HG03039 (cell line): ENCODE measurements around the gene TYRO3.
"Not testable (repeated sequence)": the region's sequence is repeated elsewhere in the genome, so short reads cannot be mapped to it uniquely, and the experiment has no call there.

Experiments
- ATAC-seq: cut with Tn5 transposase; IDR thresholded peaks from one replicate; pipeline ENCODE4 v1.9.1; 2021; ENCODE audit warnings: mild to moderate bottlenecking, moderate library complexity; ENCODE audit not compliant: unreplicated experiment

Gene TYRO3

GRCh38 chr15:41571948-41572347 is 12.9 kb downstream of the TYRO3 start:
- ATAC-seq, result no peak

DNA sequence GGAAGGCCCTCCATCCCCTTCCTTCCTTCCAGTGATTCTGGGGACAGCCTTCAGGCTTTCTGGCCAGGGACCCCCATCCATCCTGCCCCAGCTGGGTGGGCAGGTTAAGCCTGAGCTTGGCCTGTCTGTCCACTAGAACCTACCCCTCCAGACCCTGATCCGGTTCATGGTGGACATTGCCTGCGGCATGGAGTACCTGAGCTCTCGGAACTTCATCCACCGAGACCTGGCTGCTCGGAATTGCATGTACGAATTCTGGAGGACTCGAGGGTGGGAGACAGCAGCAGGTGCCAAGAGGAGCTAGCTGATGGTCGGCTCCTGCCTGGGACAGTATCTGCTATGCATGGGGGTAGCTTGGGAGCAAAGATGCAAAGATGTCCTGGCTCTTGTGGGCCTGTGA is 13.9 kb downstream of the TYRO3 start:
- ATAC-seq, result no peak

DNA sequence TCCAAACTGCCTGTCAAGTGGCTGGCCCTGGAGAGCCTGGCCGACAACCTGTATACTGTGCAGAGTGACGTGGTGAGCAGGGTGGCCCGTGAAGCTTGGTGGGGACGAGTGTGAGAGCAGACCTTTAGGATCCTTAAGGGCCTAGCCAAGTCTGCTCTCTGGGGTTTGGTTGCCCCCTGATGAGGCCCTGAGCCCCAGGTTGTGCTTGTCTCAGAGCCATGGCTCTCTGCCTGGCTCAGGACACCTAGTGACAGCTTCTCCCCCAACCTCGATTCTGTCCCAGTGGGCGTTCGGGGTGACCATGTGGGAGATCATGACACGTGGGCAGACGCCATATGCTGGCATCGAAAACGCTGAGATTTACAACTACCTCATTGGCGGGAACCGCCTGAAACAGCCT is 14.4 kb downstream of the TYRO3 start:
- no peak for ATAC-seq

DNA sequence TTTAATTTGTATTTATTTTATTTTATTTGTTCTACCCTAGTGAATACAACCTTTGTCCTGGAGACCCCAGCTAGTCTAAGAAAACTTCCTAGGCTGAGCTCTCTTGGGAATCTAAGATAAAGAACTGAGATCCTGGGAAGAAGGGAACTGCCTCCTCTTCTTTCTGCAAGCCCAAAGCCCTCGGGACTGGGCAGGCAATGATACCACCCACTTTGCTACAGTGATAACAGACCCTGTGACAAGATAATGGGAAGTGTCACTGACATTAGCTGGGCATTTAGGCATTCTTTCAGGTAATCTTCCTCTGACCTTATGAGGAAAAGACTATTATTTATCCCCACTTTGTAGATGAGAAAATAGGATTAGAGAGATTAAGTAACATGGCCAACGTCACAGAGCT is 15.1 kb downstream of the TYRO3 start:
- ATAC-seq, result no peak

DNA sequence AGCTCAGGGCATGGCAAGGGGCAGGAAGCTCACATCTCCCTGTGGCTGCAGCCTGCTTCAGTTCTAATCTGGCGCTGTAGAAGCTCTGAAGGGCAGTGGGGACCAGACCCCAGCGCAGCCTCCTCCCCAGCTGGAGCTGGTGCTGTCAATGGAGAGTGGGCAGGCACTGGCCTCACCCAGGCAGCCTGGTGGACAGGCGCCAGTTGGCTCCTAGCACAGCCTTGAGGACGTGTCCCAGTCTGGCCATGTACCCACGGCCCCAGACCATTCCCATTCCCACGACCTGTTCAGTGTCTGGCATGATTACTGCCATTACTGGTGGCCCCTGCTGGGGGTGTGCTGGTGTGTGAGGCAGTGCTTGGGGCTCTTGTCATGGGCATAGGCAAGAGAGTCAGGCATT is 16.3 kb downstream of the TYRO3 start:
- ATAC-seq, result no peak

DNA sequence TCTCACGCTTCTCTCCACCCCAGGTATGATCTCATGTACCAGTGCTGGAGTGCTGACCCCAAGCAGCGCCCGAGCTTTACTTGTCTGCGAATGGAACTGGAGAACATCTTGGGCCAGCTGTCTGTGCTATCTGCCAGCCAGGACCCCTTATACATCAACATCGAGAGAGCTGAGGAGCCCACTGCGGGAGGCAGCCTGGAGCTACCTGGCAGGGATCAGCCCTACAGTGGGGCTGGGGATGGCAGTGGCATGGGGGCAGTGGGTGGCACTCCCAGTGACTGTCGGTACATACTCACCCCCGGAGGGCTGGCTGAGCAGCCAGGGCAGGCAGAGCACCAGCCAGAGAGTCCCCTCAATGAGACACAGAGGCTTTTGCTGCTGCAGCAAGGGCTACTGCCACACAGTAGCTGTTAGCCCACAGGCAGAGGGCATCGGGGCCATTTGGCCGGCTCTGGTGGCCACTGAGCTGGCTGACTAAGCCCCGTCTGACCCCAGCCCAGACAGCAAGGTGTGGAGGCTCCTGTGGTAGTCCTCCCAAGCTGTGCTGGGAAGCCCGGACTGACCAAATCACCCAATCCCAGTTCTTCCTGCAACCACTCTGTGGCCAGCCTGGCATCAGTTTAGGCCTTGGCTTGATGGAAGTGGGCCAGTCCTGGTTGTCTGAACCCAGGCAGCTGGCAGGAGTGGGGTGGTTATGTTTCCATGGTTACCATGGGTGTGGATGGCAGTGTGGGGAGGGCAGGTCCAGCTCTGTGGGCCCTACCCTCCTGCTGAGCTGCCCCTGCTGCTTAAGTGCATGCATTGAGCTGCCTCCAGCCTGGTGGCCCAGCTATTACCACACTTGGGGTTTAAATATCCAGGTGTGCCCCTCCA is 19.1 kb downstream of the TYRO3 start:
- no peak for ATAC-seq

DNA sequence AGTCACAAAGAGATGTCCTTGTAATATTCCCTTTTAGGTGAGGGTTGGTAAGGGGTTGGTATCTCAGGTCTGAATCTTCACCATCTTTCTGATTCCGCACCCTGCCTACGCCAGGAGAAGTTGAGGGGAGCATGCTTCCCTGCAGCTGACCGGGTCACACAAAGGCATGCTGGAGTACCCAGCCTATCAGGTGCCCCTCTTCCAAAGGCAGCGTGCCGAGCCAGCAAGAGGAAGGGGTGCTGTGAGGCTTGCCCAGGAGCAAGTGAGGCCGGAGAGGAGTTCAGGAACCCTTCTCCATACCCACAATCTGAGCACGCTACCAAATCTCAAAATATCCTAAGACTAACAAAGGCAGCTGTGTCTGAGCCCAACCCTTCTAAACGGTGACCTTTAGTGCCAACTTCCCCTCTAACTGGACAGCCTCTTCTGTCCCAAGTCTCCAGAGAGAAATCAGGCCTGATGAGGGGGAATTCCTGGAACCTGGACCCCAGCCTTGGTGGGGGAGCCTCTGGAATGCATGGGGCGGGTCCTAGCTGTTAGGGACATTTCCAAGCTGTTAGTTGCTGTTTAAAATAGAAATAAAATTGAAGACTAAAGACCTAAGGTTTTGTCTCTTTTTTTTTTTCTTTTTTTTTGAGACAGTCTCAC is 19.8 kb downstream of the TYRO3 start:
- ATAC-seq, result no peak

DNA sequence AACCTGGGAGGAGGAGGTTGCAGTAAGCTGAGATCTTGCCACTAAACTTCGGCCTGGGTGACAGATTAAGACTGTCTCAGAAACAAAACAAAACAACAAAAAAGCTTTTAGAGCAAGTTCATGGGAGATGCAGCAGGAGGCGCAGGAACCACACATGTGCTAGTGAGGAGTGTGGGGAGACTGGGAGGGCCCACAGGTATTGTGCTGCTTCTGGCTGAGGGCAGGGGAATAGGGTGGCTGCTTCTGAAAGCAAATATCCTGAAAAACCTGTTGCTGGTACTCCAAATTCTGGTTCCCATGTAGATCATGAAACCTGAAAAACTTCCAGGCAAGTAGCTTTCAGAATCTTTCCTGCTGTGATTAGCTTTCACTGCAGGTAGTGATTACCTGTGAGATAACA is 22.1 kb downstream of the TYRO3 start:
- ATAC-seq, result no peak

DNA sequence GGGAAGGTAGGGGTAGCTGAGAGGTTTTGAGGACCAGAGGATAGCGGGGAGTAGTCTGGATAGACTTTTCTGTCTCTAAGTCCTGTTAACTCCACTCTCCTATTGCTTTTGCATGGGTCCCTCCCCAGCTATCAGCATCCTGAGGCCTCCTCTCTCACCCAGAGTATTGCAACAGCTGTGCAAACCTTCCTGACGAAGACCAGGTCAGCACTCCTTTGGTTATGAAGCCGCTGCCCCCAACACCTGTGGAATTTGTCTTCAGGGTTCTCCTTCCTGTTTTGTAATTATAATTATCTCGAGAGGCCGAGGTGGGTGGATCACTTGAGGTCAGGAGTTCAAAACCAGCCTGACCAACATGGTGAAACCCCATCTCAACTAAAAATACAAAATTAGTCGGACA is 24.8 kb downstream of the TYRO3 start:
- no peak for ATAC-seq

- ATAC-seq, result no peak
Measured at GRCh38 chr15:41584636-41585126, 25.7 kb downstream of the TYRO3 start.

- ATAC-seq, result no peak
Measured at GRCh38 chr15:41585127-41586047, 26.4 kb downstream of the TYRO3 start.

DNA sequence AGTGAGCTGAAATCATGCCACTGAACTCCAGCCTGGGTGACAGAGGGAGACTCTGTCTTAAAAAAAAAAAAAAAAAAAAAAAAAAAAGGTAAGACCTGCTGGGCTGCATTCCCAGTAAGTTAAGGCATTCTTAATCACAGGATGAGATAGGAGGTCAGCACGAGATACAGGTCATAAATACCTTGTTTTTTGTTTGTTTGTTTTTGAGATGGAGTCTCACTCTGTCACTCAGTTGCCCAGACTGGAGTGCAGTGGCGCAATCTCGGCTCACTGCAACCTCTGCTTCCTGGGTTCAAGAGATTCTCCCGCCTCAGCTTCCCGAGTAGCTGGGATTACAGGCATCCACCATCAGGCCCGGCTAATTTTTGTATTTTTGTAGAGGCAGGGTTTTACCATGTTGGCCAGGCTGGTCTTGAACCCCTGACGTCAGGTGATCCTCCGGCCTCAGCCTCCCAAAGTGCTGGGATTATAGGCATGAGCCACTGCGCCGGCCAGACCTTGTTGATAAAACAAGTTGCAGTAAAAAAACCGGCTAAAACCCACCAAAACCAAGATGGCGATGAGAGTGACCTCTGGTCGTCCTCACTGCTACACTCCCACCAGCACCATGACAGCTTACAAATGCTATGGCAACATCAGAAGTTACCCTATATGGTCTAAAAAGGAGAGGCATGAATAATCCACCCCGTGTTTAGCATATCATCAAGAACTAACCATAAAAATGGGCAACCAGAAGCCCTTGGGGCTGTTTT is 27.7 kb downstream of the TYRO3 start:
- ATAC-seq, result not testable (repeated sequence)

DNA sequence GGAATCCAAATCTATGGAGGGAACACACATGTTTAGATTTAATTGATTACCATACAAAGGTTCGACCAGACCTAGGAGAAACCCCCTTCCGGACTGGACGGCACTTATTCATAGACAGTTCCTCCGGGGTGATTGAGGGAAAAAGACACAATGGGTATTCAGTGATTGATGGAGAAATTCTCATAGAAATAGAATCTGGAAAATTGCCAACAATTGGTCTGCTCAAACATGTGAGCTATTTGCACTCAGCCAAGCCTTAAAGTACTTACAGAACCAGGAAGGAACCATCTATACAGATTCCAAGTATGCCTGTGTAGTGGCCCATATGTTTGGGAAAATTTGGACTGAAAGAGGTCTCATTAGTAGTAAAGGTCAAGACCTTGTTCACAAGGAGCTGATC is 30.0 kb downstream of the TYRO3 start:
- not testable (repeated sequence) for ATAC-seq

- not testable (repeated sequence) for ATAC-seq
Measured at GRCh38 chr15:41589571-41589970, 30.6 kb downstream of the TYRO3 start.

- ATAC-seq, result not testable (repeated sequence)
Measured at GRCh38 chr15:41591217-41591616, 32.2 kb downstream of the TYRO3 start.

DNA sequence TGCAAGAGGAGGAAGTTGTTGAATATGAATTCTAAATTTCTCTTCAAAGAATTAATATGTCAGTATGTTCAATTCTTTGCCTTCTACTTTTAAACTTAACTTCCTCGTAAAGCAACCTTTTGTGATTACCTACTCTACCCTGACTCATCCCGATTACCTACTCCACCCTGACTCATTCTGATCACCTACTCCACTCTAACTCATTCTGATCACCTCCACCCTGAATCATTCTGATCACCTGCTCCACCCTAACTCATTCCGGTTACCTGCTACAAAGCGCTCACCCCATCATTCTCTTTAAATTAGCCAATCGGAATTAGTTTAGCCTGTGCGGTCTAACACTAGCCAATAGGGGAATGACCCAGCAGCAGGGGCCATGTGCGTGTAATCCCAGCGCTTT is 33.7 kb downstream of the TYRO3 start:
- ATAC-seq, result not testable (repeated sequence)

GRCh38 chr15:41594801-41595746 is 36.1 kb downstream of the TYRO3 start:
- ATAC-seq, result no peak

DNA sequence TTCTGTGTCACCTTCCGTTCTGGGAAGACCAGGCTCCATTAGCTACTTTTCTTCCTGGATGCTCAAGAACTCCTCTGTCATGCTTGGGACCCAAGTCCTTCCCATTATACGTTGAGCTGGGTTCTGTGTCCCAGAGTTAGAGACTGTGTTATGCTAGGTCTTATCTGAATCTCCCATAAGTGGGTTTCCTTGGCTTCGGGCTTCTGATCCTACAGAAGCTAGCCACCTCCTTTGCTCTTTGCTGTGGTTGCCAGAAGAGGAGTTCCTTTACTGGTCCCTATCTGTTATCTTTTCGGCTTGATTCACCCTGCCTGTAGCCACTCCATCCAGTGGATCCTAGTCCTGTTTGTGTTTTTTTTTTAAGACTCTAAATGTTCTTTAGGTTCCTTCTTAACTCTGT is 38.0 kb downstream of the TYRO3 start:
- no peak for ATAC-seq

- no peak for ATAC-seq
Measured at GRCh38 chr15:41597787-41598186, 38.8 kb downstream of the TYRO3 start.
